Uterus (tissue), 2 donors: ENCODE data around the gene CTNND1.

Source experiments
- CTCF ChIP-seq, 4 experiments: fragments of 200-600 bp in 2 of 4; fragments of 450-650 bp in 2 of 4; sonication (generic) in 2 of 4; IDR thresholded peaks; one replicate each; pipeline ENCODE4 v1.5.1; 2016 to 2019; ENCODE audit warnings: antibody characterized with exemption in 4 of 4, mild to moderate bottlenecking in 2 of 4, moderate library complexity in 1 of 4
- POLR2A ChIP-seq, 2 donors: fragments of 450-650 bp; IDR thresholded peaks; one replicate each; pipeline ENCODE4 v1.6.1; 2016; ENCODE audit warnings: antibody characterized with exemption in 2 of 2, mild to moderate bottlenecking in 1 of 2, moderate library complexity in 1 of 2

DNA sequence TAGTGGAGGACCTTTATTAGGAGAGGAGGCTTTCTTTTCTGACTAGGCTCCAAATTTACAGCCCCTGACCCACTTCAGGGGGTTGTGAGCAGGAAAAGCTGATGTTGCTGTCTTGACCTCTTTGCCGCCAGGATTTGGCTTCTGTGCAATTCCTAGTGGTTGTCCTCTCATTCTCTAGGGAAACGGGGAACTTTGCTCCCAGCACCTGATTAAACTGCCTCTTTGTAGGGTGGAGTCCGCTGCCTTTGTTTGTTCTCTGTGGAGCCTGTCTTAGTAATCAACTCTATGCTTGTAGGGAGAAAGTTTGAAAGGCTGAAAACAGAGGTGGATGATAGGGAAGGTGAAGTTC lies 16.3 kb downstream of the CTNND1 start:
- TF ChIP-seq CTCF (IDR thresholded peaks at IDR 0.05) = no peak
- no peak for TF ChIP-seq POLR2A (IDR thresholded peaks at IDR 0.05)
